HepG2 (cell line): ENCODE results near the gene MAN1A1. TPM values are rescaled to one million over a fixed set of nuclear protein-coding genes. Genes with fewer than 3 reads are reported as not detected.
A peak's percentile ranks its signal among the peaks of the same experiment; 100 is the strongest.

ENCODE experiments used
- ADNP ChIP-seq: sonication (generic); formaldehyde crosslinking; IDR thresholded peaks from 2 replicates; pipeline ENCODE4 v1.4.0; 2020; ENCODE audit warnings: missing genetic modification reagents
- ARID2 ChIP-seq: sonication (generic); formaldehyde crosslinking; IDR thresholded peaks from 2 replicates; pipeline ENCODE4 v1.8.1; 2022; ENCODE audit warnings: mild to moderate bottlenecking, missing genetic modification reagents, borderline replicate concordance
- ATAD3A ChIP-seq: sonication (generic); formaldehyde crosslinking; IDR thresholded peaks from 2 replicates; pipeline ENCODE4 v1.4.0; 2020; ENCODE audit warnings: missing genetic modification reagents
- CBFB ChIP-seq: sonication (generic); formaldehyde crosslinking; IDR thresholded peaks from 2 replicates; pipeline ENCODE4 v1.4.0; 2020; ENCODE audit warnings: missing genetic modification reagents
- EHMT2 ChIP-seq: fragments of 200-600 bp; sonication (generic); IDR thresholded peaks from 2 replicates; pipeline ENCODE4 v1.7.0; 2017; ENCODE audit warnings: antibody characterized with exemption, low read depth, low read length, borderline replicate concordance
- FOSL2 ChIP-seq: sonication (generic); formaldehyde crosslinking; IDR thresholded peaks from 2 replicates; pipeline ENCODE4 v1.4.0; 2020; ENCODE audit warnings: missing genetic modification reagents
- GLMP ChIP-seq: sonication (generic); formaldehyde crosslinking; IDR thresholded peaks from 2 replicates; pipeline ENCODE4 v1.9.0; 2021; ENCODE audit warnings: missing genetic modification reagents, mild to moderate bottlenecking, borderline replicate concordance
- GMEB1 ChIP-seq: sonication (generic); formaldehyde crosslinking; IDR thresholded peaks from 2 replicates; pipeline ENCODE4 v1.5.1; 2020; ENCODE audit warnings: missing genetic modification reagents, mild to moderate bottlenecking, borderline replicate concordance
- HNF4A ChIP-seq: sonication (generic); formaldehyde crosslinking; IDR thresholded peaks from 2 replicates; pipeline ENCODE4 v1.4.0; 2020; ENCODE audit warnings: missing genetic modification reagents
- HNRNPUL1 ChIP-seq: fragments of 200-400 bp; formaldehyde crosslinking; IDR thresholded peaks from 2 replicates; pipeline ENCODE4 v1.6.1; 2017; ENCODE audit warnings: low read depth, mild to moderate bottlenecking, low read length, moderate library complexity
- KLF15 ChIP-seq: sonication (generic); formaldehyde crosslinking; IDR thresholded peaks from 2 replicates; pipeline ENCODE4 v1.8.1; 2023; ENCODE audit warnings: borderline replicate concordance, mild to moderate bottlenecking, inconsistent platforms, missing genetic modification reagents, mixed read lengths
- MXD4 ChIP-seq: IDR thresholded peaks from 2 replicates; pipeline ENCODE4 v1.6.1; 2016; ENCODE audit warnings: mild to moderate bottlenecking, missing biosample characterization, missing genetic modification reagents
- POGZ ChIP-seq: sonication (generic); formaldehyde crosslinking; IDR thresholded peaks from 2 replicates; pipeline ENCODE4 v1.4.0; 2020; ENCODE audit warnings: mild to moderate bottlenecking, missing genetic modification reagents
- RNF2 ChIP-seq: fragments of 450-650 bp; conservative IDR thresholded peaks from 2 replicates; pipeline ENCODE4 v1.6.1; 2016; ENCODE audit warnings: low read depth
- SP2 ChIP-seq: sonication (generic); formaldehyde crosslinking; IDR thresholded peaks from 2 replicates; pipeline ENCODE4 v1.5.1; 2020; ENCODE audit warnings: mild to moderate bottlenecking, missing genetic modification reagents
- TBP ChIP-seq: sonication (generic); formaldehyde crosslinking; IDR thresholded peaks from 2 replicates; pipeline ENCODE4 v1.5.0; 2020; ENCODE audit warnings: missing genetic modification reagents
- TP53 ChIP-seq: sonication (generic); formaldehyde crosslinking; conservative IDR thresholded peaks from 2 replicates; pipeline ENCODE4 v1.4.0; 2020; ENCODE audit warnings: missing genetic modification reagents
- ZBTB10 ChIP-seq: sonication (generic); formaldehyde crosslinking; IDR thresholded peaks from 2 replicates; pipeline ENCODE4 v1.4.0; 2020; ENCODE audit warnings: missing genetic modification reagents, borderline replicate concordance
- ZNF329 ChIP-seq: sonication (generic); formaldehyde crosslinking; IDR thresholded peaks from 2 replicates; pipeline ENCODE4 v1.9.0; 2021; ENCODE audit warnings: low read depth, mild to moderate bottlenecking, missing genetic modification reagents
- ZNF451 ChIP-seq: sonication (generic); formaldehyde crosslinking; IDR thresholded peaks from 2 replicates; pipeline ENCODE4 v1.5.0; 2020; ENCODE audit warnings: mild to moderate bottlenecking, missing genetic modification reagents
- ZNF891 ChIP-seq: sonication (generic); formaldehyde crosslinking; IDR thresholded peaks from 2 replicates; pipeline ENCODE4 v1.5.0; 2020; ENCODE audit warnings: mild to moderate bottlenecking, missing genetic modification reagents
- polyA plus RNA-seq, 8 experiments: library from polyadenylated mRNA; depleted of rRNA in 3 of 8; stranded (reverse) in 7 of 8; unstranded in 1 of 8; fragments of >200 nt; fragmentation: Illumina TruSeq in 4 of 8; extraction: Trizol in 4 of 8; gene quantifications; 2 replicates each; pipeline versions ENCODE4 v1.2.1 to v1.2.3, GENCODE V29; 2011 to 2016; ENCODE audit warnings: low read depth in 4 of 8, missing spikeins in 1 of 8, mixed read lengths in 1 of 8; ENCODE audit not compliant: insufficient read depth in 1 of 8
- total RNA-seq, 5 experiments: library from RNA; depleted of rRNA; stranded (reverse); fragments of >200 nt; fragmentation: Illumina TruSeq; extraction: Trizol; gene quantifications; 2 replicates each; pipeline ENCODE4 v1.2.3, GENCODE V29; 2016; ENCODE audit warnings: low read depth in 1 of 5
- TF ChIP-seq, protein P1 (sequence below): sonication (generic); formaldehyde crosslinking; IDR thresholded peaks from 2 replicates; pipeline ENCODE4 v1.4.0; 2020; ENCODE audit warnings: low read depth, missing genetic modification reagents

The MAN1A1 gene
- total and polyA plus RNA-seq, 2 of the 13 experiments (the other 11 are each of a cell fraction or from before 2014, with no cell fraction given), result 156 to 236 TPM

DNA sequence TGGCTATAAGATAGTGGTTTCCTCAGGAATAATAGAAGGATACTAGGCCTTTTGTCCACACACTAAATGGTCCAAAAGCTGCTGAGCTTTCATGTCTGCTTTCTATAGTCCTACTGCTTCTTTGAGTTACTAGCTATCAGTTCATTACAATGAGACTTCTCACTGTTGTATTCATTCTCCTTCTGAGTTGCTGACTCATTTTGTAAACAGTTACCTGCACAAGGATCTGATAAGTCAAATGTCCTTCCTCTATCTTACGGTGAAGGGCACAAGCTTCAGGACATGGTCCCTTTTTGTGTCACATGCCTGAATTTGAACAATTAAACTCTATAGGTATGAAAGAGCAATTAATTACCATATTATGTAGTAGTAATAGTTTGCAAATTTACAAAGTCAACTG is 90.5 kb downstream of the MAN1A1 start (continued):
- TF ChIP-seq GLMP, result no peak
- no peak for TF ChIP-seq HNRNPUL1
- no peak for TF ChIP-seq ZNF451
- TF ChIP-seq, protein P1, sequence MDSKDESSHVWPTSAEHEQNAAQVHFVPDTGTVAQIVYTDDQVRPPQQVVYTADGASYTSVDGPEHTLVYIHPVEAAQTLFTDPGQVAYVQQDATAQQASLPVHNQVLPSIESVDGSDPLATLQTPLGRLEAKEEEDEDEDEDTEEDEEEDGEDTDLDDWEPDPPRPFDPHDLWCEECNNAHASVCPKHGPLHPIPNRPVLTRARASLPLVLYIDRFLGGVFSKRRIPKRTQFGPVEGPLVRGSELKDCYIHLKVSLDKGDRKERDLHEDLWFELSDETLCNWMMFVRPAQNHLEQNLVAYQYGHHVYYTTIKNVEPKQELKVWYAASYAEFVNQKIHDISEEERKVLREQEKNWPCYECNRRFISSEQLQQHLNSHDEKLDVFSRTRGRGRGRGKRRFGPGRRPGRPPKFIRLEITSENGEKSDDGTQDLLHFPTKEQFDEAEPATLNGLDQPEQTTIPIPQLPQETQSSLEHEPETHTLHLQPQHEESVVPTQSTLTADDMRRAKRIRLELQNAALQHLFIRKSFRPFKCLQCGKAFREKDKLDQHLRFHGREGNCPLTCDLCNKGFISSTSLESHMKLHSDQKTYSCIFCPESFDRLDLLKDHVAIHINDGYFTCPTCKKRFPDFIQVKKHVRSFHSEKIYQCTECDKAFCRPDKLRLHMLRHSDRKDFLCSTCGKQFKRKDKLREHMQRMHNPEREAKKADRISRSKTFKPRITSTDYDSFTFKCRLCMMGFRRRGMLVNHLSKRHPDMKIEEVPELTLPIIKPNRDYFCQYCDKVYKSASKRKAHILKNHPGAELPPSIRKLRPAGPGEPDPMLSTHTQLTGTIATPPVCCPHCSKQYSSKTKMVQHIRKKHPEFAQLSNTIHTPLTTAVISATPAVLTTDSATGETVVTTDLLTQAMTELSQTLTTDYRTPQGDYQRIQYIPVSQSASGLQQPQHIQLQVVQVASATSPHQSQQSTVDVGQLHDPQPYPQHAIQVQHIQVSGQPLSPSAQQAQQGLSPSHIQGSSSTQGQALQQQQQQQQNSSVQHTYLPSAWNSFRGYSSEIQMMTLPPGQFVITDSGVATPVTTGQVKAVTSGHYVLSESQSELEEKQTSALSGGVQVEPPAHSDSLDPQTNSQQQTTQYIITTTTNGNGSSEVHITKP (CRISPR knock-in tag), result no peak; the same call in 1 of the 2 replicates
- no peak for TF ChIP-seq ZNF329
- no peak for TF ChIP-seq EHMT2
- no peak for TF ChIP-seq ATAD3A (CRISPR knock-in tag)
- TF ChIP-seq CBFB, result no peak
- no peak for TF ChIP-seq MXD4 (CRISPR knock-in tag)
- 0 out of 2 replicates have a peak, but pooled peaks have one; percentile 48 for TF ChIP-seq ARID2 (CRISPR knock-in tag)
- no peak for TF ChIP-seq HNF4A
- no peak for TF ChIP-seq ZBTB10 (CRISPR knock-in tag)
- peak; percentile 73 for TF ChIP-seq POGZ (CRISPR knock-in tag)
- TF ChIP-seq GMEB1, result no peak
- no peak for TF ChIP-seq ADNP (CRISPR knock-in tag)
- no peak for TF ChIP-seq ZNF891 (CRISPR knock-in tag)
- no peak for TF ChIP-seq TBP (CRISPR knock-in tag)
- peak; percentile 97 for TF ChIP-seq FOSL2 (CRISPR knock-in tag)
- no peak for TF ChIP-seq KLF15 (CRISPR knock-in tag)
- TF ChIP-seq SP2 (CRISPR knock-in tag), result no peak
- TF ChIP-seq TP53 (CRISPR knock-in tag), result no peak
- TF ChIP-seq RNF2, result no peak
